NCI-H2227 (cell line): Measurements from ENCODE around the gene APOBEC3G.

Source experiments
- DNase-seq: peaks from one replicate; lab custom pipeline; 2025; ENCODE audit not compliant: unreplicated experiment; lab: John Stamatoyannopoulos, UW

Gene APOBEC3G

GRCh38 chr22:39090426-39091064 is 13.5 kb downstream of the APOBEC3G start:
- no peak for DNase-seq

- no peak for DNase-seq
These were observed 14.3 kb downstream of the APOBEC3G start for GRCh38 chr22:39091126-39092081.

- no peak for DNase-seq
These were observed 15.2 kb downstream of the APOBEC3G start for GRCh38 chr22:39092111-39092862.

- DNase-seq = no peak
These were observed 17.8 kb downstream of the APOBEC3G start for GRCh38 chr22:39094717-39095389.

GRCh38 chr22:39095971-39096370 is 18.9 kb downstream of the APOBEC3G start:
- DNase-seq = no peak

GRCh38 chr22:39097098-39098020 is 20.3 kb downstream of the APOBEC3G start, which contains the start of gene APOBEC3H:
Gene APOBEC3H (plus strand): TSS chr22:39097244. CDS start chr22:39100279, 3,035 bp downstream.
- DNase-seq = no peak

- no peak for DNase-seq
These were observed 21.0 kb downstream of the APOBEC3G start for GRCh38 chr22:39098026-39098425.

- DNase-seq = no peak
These were observed 21.5 kb downstream of the APOBEC3G start for GRCh38 chr22:39098576-39098975.

- no peak for DNase-seq
These were observed 24.2 kb downstream of the APOBEC3G start for GRCh38 chr22:39101226-39101625.

- DNase-seq = no peak
These were observed 26.4 kb downstream of the APOBEC3G start for GRCh38 chr22:39103431-39103830.

- no peak for DNase-seq
These were observed 29.3 kb downstream of the APOBEC3G start for GRCh38 chr22:39106326-39106725.

- no peak for DNase-seq
These were observed 31.4 kb downstream of the APOBEC3G start for GRCh38 chr22:39108487-39108886.

- DNase-seq = no peak
These were observed 32.3 kb downstream of the APOBEC3G start for GRCh38 chr22:39109361-39109760.

- DNase-seq = no peak
These were observed 33.8 kb downstream of the APOBEC3G start for GRCh38 chr22:39110631-39111561.

GRCh38 chr22:39114112-39114511 is 37.0 kb downstream of the APOBEC3G start:
- DNase-seq = no peak

- no peak for DNase-seq
These were observed 38.5 kb downstream of the APOBEC3G start for GRCh38 chr22:39115570-39115969.

GRCh38 chr22:39115977-39116621 is 39.0 kb downstream of the APOBEC3G start:
- DNase-seq = no peak

- no peak for DNase-seq
These were observed 40.6 kb downstream of the APOBEC3G start for GRCh38 chr22:39117585-39118191.
